NCI-H748 (cell line): Measurements from ENCODE around the gene ST6GALNAC6.
"Not testable (repeated sequence)": the region's sequence is repeated elsewhere in the genome, so short reads cannot be mapped to it uniquely, and the experiment has no call there.

Source experiments
- DNase-seq: peaks from one replicate; lab custom pipeline; 2025; ENCODE audit not compliant: unreplicated experiment; lab: John Stamatoyannopoulos, UW

ST6GALNAC6 gene

GRCh38 chr9:127858041-127858512, 41.3 kb downstream of the ST6GALNAC6 start:
- DNase-seq: peak; percentile 81

DNA sequence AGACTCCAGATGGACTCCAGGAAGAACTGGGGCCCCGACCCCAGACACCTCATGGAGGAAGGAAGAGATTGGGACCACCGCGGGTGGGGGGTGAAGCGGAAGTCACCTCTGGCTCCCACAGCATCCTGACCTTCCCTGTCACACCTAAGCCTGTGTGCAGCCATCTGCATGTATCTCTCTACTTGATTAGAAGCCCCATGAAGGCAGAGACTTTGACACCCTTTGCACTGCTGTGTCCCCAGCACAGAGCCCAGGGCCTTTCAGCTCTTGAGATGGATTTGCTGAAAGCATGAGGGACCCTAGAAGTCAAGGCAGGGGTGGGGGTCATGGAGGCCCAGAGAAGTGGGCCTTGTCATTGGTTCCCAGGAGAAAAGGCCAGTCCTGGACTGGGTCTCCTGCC, 42.1 kb downstream of the ST6GALNAC6 start:
- no peak for DNase-seq

DNA sequence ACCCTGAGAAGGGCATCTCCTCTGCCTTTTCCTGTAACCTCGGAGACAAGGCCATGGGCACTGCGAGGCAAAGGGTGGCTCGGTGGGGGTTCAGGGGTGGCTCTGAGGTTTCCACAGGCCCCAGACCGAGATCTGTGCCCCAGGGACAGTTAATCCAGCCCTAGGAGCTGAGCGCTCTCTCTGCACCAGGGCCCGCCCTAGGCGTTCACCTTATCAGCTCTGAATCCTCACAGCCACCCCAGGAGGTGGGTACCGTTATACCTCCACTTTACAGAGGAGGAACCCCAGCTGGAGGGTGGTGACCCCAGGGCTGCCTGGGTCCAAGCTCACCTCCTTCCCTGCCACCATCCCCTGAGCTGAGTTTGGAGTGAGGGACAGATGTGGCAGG, 42.7 kb downstream of the ST6GALNAC6 start:
- DNase-seq: no peak

DNA sequence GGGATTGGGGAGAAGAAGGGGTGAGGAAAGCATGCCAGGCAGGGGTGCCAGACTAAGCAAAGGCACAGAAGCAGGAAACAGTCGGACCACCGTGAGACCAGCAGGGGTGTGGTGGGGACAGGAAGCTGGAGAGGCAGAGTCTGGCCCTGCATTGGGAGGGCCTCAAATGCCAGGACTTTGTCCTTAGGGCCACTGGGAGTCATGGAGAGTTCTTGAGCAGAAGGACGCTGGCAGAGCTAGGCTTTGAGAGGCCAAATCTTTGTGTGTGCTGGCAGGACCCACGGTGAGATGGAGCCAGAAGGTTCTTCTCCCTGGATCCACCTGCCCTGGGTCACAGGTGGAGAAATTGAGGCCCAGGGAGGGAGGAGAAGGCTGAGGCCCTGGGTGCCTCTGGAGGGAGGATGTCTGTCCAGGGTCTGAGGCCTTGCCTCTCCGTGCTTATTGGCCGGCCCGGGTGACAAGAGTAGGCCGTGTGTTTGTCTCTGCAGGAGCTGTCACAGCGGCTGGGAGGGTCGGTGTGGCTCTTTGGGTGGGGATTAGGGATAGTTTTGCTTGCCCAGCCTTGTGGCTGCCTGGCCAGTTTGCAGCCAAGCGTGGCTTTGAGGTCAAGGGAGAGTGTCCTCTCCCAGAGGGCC, 43.2 kb downstream of the ST6GALNAC6 start:
- no peak for DNase-seq

GRCh38 chr9:127855522-127855921, 43.9 kb downstream of the ST6GALNAC6 start:
- no peak for DNase-seq

DNA sequence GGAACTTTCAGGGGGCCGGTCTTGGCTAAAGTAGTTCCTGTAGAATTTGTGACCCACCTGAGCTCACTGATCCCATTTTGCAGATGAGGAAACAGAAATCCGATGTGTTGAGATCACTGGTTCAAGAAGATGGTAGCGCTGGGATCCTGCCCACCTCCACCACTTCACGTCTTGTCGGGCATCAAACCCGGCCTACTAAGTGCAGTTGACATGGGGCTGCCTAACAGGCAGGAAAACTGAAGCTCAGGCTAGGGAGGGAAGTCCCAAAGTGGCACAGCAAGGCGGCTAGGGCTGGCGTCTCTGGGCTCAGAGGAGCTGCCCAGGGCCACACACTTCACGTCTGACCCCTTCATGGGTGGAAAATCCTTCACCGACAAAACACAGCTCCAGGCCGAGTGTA, 44.4 kb downstream of the ST6GALNAC6 start:
- no peak for DNase-seq

DNA sequence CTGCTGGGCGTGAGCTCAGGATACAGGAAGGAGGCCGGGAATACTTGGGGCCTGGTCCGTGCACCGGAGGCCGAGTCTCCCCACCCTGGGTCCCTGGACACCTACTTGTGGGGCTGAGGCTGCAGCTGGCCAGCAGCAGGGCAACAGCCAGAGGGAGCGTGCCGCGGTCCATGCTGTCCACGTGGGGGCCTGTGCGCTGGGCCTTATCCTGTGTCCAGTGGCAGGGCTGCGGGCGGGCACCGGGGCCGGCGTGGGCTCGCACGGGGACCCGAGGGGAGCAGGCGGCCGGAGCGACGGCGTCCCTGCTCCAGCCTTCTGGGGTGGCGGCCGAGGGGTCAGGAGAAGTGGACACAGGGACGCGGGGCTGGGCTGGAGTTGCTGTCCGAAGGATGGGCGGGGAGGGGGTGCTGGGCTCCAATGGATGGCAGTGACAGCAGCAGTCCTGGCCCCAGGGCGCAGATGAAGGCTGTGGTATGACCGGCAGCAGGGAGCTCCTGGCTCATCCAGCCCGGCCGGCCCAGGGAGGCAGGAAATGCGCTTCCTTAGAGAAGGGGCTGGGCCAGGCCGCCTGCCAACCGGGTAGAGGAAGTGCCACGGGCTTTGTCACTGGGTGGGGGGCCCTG, 45.1 kb downstream of the ST6GALNAC6 start, which contains the start of gene ENG:
TSS of gene ENG (minus strand) at position 475 of the 623 bp plus-strand sequence. CDS start at position 172, 303 bp downstream.
- no peak for DNase-seq

- DNase-seq: no peak
These were observed 45.9 kb downstream of the ST6GALNAC6 start for GRCh38 chr9:127853312-127854183.

DNA sequence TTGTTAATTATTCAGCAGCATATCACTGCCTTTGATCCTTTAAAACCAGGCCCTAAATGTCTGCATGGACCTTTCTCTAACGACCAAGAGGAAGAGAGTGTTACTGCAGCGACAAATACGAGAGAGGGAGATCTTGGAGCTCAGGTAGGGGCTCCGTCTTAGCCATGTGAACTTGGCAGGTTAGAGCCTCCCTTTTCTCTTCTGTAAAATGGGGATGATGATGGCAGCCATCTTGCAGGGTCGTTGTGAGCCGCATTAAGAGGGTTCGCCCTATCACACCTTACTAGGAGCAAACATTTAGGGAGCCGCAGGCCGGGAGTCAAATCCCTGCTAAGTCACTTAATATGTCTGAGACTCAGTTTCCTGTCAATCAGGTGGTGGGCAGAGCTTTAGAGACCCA, 46.6 kb downstream of the ST6GALNAC6 start:
- DNase-seq: no peak

DNA sequence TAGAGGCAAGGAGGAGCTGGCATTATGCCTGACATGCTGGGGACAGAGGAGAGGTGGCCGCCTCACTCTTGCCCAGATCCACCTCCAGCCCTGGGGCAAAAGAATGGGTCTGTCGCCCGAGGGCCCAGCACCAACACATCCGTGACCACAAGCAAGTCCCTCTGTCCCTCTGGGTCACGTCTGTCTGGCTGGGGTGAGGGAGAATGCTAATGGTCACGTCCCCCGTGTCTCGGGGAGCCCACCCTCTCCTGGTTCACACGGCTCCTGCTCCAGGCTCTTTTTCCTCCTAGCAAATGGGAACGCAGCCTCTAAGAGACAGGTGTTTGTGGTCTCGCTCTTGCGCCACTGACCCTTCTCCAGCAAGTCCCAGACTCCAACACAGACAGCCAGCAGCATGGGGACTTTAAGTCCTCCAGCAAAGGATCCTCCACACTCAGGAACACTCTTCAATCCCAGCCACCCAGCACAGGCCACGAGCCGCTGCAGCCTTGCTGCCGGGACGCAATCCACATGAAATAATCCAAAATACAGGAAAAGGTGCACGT, 49.0 kb downstream of the ST6GALNAC6 start:
- no peak for DNase-seq

GRCh38 chr9:127848756-127849504, 50.5 kb downstream of the ST6GALNAC6 start:
- no peak for DNase-seq

DNA sequence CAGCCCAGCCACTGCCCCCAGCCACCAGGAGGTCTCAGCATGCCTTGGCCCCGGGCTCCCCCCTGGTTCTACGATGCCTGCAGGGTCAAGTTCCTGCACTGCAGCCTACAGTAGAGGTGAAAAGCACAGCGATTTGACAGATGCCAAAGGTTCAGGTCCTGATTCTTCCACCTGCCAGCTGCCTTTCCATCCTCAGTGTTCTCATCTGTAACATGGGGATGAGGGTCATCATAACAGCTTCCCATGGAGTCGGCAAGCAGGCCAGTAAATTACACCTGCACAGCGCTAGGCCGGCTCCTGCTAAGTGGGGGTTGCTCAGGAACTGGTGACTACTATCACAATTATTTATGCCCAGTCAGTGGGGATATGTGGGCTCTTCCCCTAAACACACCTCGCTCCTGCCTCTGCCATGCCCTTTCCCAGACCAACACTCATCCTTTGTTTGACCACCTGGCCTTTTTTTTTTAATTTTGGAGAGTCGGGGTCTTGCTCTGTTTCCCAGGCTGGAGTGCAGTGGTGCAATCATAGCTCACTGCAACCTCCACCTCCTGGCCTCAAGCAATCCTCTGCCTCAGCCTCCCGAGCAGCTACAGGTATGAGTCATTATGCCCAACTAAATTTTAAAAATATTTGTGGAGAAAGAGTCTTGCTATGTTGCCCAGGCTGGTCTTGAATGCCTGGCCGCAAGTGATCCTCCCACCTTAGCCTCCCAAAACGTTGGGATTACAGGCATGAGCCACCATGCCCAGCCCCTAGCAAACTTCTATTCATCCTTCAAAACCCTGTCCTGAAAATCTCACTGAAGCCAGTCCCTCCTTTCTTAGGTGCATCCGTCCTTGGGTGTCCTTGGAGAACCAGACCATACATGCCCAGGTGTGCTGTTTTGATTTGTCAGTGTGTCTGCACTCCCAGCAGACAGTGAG, 51.3 kb downstream of the ST6GALNAC6 start:
- DNase-seq: no peak

- DNase-seq: no peak
These were observed 52.3 kb downstream of the ST6GALNAC6 start for GRCh38 chr9:127847178-127847510.

GRCh38 chr9:127846443-127847177, 52.8 kb downstream of the ST6GALNAC6 start:
- DNase-seq: no peak

- DNase-seq: not testable (repeated sequence)
These were observed 53.8 kb downstream of the ST6GALNAC6 start for GRCh38 chr9:127845619-127846018.

- no peak for DNase-seq
These were observed 54.5 kb downstream of the ST6GALNAC6 start for GRCh38 chr9:127844821-127845359.

GRCh38 chr9:127841087-127841835, 58.1 kb downstream of the ST6GALNAC6 start:
- DNase-seq: no peak
